K562 (cell line): ENCODE data around the gene APLF. TPM values are rescaled to one million over a fixed set of nuclear protein-coding genes. Genes with fewer than 3 reads are reported as not detected.

ENCODE experiments used
- ATAC-seq: fragments of 200-7000 bp; cut with Tn5 transposase; 3 replicates; pipeline ENCODE4 v1.9.1; 2020; ENCODE audit warnings: moderate library complexity
- BruUV-seq: library from RNA; stranded (reverse); fragments of 400-500 nt; replicated peaks from 2 replicates; lab custom pipeline; 2021; lab: Mats Ljungman, UMichigan
- CTCF ChIA-PET: fragments of 300-600 bp; formaldehyde crosslinking; extraction: SDS; loops from one replicate; lab custom pipeline; 2021; ENCODE audit warnings: low intra/inter-chr PET ratio; lab: Yijun Ruan, JAX
- POLR2A ChIA-PET: fragments of 300-600, 350-650 bp; sonication (Branson Sonifier 250); formaldehyde crosslinking; extraction: SDS; loops from one replicate; lab custom pipeline; 2021; ENCODE audit warnings: antibody characterized with exemption, inconsistent platforms; lab: Yijun Ruan, JAX
- DNase-seq, 4 experiments: peaks; one replicate each; pipeline versions ENCODE4 v3.0.0 to v3.0.0-alpha.2; 2011 to 2018; ENCODE audit warnings: low spot score in 3 of 4, mixed read lengths in 3 of 4; ENCODE audit errors: extremely low read depth in 1 of 4
- FAIRE-seq: peaks from 2 replicates; lab custom pipeline; 2011; peaks lifted over from hg19 to GRCh38; lab: Jason Lieb, UNC
- H2AFZ ChIP-seq: 2 replicates; pipeline ENCODE4 v1.6.0; 2011; ENCODE audit warnings: low read depth, low read length, control low read depth, inconsistent platforms
- H3K27ac ChIP-seq: fragments of 200-600 bp; 3 replicates; pipeline ENCODE4 v1.8.0; 2011; ENCODE audit warnings: low read depth, mild to moderate bottlenecking, control low read depth, inconsistent platforms, low read length, moderate library complexity, mixed read lengths; ENCODE audit errors: extremely low read depth
- H3K27me3 ChIP-seq, 2 experiments: fragments of 300-600 bp in 1 of 2; 2 replicates in 1 of 2; 3 replicates in 1 of 2; pipeline versions ENCODE4 v1.6.0 to v1.8.0; 2011; ENCODE audit warnings: inconsistent platforms in 2 of 2, low read length in 2 of 2, mild to moderate bottlenecking in 1 of 2, mixed read lengths in 1 of 2, moderate library complexity in 1 of 2; ENCODE audit not compliant: control insufficient read depth in 2 of 2, insufficient read depth in 2 of 2
- H3K36me3 ChIP-seq: fragments of 300-600 bp; 3 replicates; pipeline ENCODE4 v1.8.0; 2011; ENCODE audit warnings: mild to moderate bottlenecking, low read length, inconsistent platforms; ENCODE audit not compliant: control insufficient read depth, insufficient read depth
- H3K4me1 ChIP-seq, 2 experiments: fragments of 200-600 bp in 1 of 2; replicated peaks in 1 of 2; 2 replicates in 1 of 2; 3 replicates in 1 of 2; pipeline versions ENCODE4 v1.5.1 to v1.8.0; 2011; ENCODE audit warnings: inconsistent platforms in 2 of 2, low read length in 2 of 2, mild to moderate bottlenecking in 1 of 2, mixed read lengths in 1 of 2, moderate library complexity in 1 of 2; ENCODE audit not compliant: control insufficient read depth in 2 of 2, insufficient read depth in 2 of 2
- H3K4me2 ChIP-seq: 2 replicates; pipeline ENCODE4 v1.6.1; 2011; ENCODE audit warnings: low read length, control low read depth, inconsistent platforms, mixed read lengths; ENCODE audit not compliant: insufficient read depth
- H3K4me3 ChIP-seq: fragments of 200-600 bp; sonication (generic), shearing (Covaris generic); 2 replicates; pipeline ENCODE4 v1.5.1; 2016; ENCODE audit warnings: control low read depth, inconsistent platforms
- H3K79me2 ChIP-seq: fragments of 200-600 bp; 3 replicates; pipeline ENCODE4 v1.8.0; 2011; ENCODE audit warnings: low read length, inconsistent platforms; ENCODE audit not compliant: control insufficient read depth, insufficient read depth
- H3K9ac ChIP-seq, 2 experiments: 2 replicates each; pipeline versions ENCODE4 v1.6.0 to v1.6.1; 2011; ENCODE audit warnings: low read depth in 2 of 2, low read length in 2 of 2, control low read depth in 1 of 2, inconsistent platforms in 1 of 2, mild to moderate bottlenecking in 1 of 2, mixed read lengths in 1 of 2; ENCODE audit not compliant: insufficient read depth in 1 of 2
- H3K9me1 ChIP-seq: one replicate; pipeline ENCODE4 v1.6.0; 2011; ENCODE audit warnings: inconsistent platforms, mild to moderate bottlenecking, low read length, moderate library complexity; ENCODE audit not compliant: control insufficient read depth, insufficient read depth
- H3K9me3 ChIP-seq: replicated peaks from 2 replicates; pipeline ENCODE4 v1.5.1; 2011; ENCODE audit warnings: low read depth, low read length, inconsistent platforms; ENCODE audit not compliant: control insufficient read depth, insufficient read depth
- H4K20me1 ChIP-seq: replicated peaks from 2 replicates; pipeline ENCODE4 v1.6.1; 2011; ENCODE audit warnings: low read length, inconsistent platforms, mixed read lengths; ENCODE audit not compliant: control insufficient read depth, insufficient read depth
- CBX1 ChIP-seq: sonication (generic); IDR thresholded peaks from 2 replicates; pipeline ENCODE4 v1.6.1; 2016; ENCODE audit warnings: antibody characterized with exemption, low read depth, mild to moderate bottlenecking
- E2F4 ChIP-seq: sonication (generic); formaldehyde crosslinking; IDR thresholded peaks from 2 replicates; pipeline ENCODE4 v1.8.0; 2022; ENCODE audit warnings: mild to moderate bottlenecking, low read depth, missing genetic modification reagents
- HMGXB4 ChIP-seq: sonication (generic); formaldehyde crosslinking; IDR thresholded peaks from 2 replicates; pipeline ENCODE4 v1.8.1; 2023; ENCODE audit warnings: mild to moderate bottlenecking, missing genetic modification reagents
- JUNB ChIP-seq: fragments of 450-650 bp; formaldehyde crosslinking; conservative IDR thresholded peaks from 2 replicates; pipeline ENCODE4 v1.4.0; 2020; ENCODE audit warnings: mild to moderate bottlenecking
- MTA1 ChIP-seq: fragments of 450-650 bp; IDR thresholded peaks from 2 replicates; pipeline ENCODE4 v1.6.1; 2017; ENCODE audit warnings: borderline replicate concordance
- NFE2L1 ChIP-seq: fragments of 450-650 bp; IDR thresholded peaks from 2 replicates; pipeline ENCODE4 v1.6.1; 2016; ENCODE audit warnings: missing genetic modification characterization, low read depth, mild to moderate bottlenecking, missing compliant biosample characterization, moderate library complexity, borderline replicate concordance
- PHF21A ChIP-seq: fragments of 450-650 bp; IDR thresholded peaks from 2 replicates; pipeline ENCODE4 v1.6.1; 2017; ENCODE audit warnings: low read depth, borderline replicate concordance
- SIRT6 ChIP-seq: IDR thresholded peaks from one replicate; pipeline ENCODE4 v1.6.1; 2012; ENCODE audit warnings: low read depth, mild to moderate bottlenecking, control low read depth, inconsistent platforms, low read length, moderate library complexity
- SMAD2 ChIP-seq: fragments of 150-350 bp; IDR thresholded peaks from 2 replicates; pipeline ENCODE4 v1.6.1; 2014; ENCODE audit warnings: low read depth, mild to moderate bottlenecking, low read length
- SPI1 ChIP-seq: IDR thresholded peaks from 2 replicates; pipeline ENCODE4 v1.6.1; 2011; ENCODE audit warnings: low read depth, low read length, control low read depth, borderline replicate concordance
- U2AF1 ChIP-seq: fragments of 200-400 bp; formaldehyde crosslinking; optimal IDR thresholded peaks from 2 replicates; pipeline ENCODE3; 2017; ENCODE audit warnings: mild to moderate bottlenecking, low read depth, low read length, moderate library complexity
- ZFX ChIP-seq: sonication (generic); formaldehyde crosslinking; IDR thresholded peaks from 2 replicates; pipeline ENCODE4 v1.8.0; 2022; ENCODE audit warnings: mild to moderate bottlenecking, missing genetic modification reagents, moderate library complexity
- ZNF23 ChIP-seq: fragments of 250-450 bp; sonication (Bioruptor Pico); IDR thresholded peaks from 2 replicates; pipeline ENCODE4 v1.4.0; 2020; ENCODE audit warnings: mild to moderate bottlenecking
- ZNF274 ChIP-seq: IDR thresholded peaks from 2 replicates; pipeline ENCODE4 v1.6.1; 2011; ENCODE audit warnings: low read depth, mild to moderate bottlenecking, low read length, moderate library complexity, borderline replicate concordance
- ZNF584 ChIP-seq: fragments of 200-800 bp; sonication (Bioruptor generic); IDR thresholded peaks from 2 replicates; pipeline ENCODE4 v1.6.1; 2016; ENCODE audit warnings: low read depth, mild to moderate bottlenecking, missing genetic modification characterization, missing compliant biosample characterization
- WGBS: fragments of 100-300 bp; shearing (Covaris generic); methylation state at CpG from one replicate; pipeline ENCODE4 v1.1.6; 2016; ENCODE audit warnings: low coverage, mixed read lengths; ENCODE audit not compliant: insufficient coverage; ENCODE audit errors: missing lambda C conversion rate; 5-methylcytosine and 5-hydroxymethylcytosine counted together
- in situ Hi-C: fragments of 300-500 bp; cut with MboI; formaldehyde crosslinking; loops from 4 replicates; pipeline ENCODE4 v1.15.0; 2018; ENCODE audit warnings: inconsistent platforms, mixed read lengths
- intact Hi-C: fragments of 100-400 bp; cut with micrococcal nuclease; formaldehyde crosslinking; loops from 2 replicates; pipeline ENCODE4 v1.14.2; 2022
- polyA plus RNA-seq, 8 experiments: library from polyadenylated mRNA; depleted of rRNA in 4 of 8; stranded (reverse) in 5 of 8; unstranded in 3 of 8; fragments of >200 nt; fragmentation: Nextera tagmentation in 2 of 8; fragmentation: Illumina TruSeq in 1 of 8; extraction: Ambion mirVana in 2 of 8; extraction: Trizol in 1 of 8; gene quantifications; 2 replicates each; pipeline versions ENCODE4 v1.2.1 to v1.2.3, GENCODE V29; 2011 to 2014; ENCODE audit warnings: inconsistent platforms in 1 of 8, missing spikeins in 1 of 8
- total RNA-seq, 7 experiments: library from RNA; depleted of rRNA in 6 of 7; stranded (reverse); fragments of >200 nt in 6 of 7; fragmentation: Illumina TruSeq in 2 of 7; extraction: Trizol in 2 of 7; gene quantifications; 2 replicates each; pipeline versions ENCODE4 v1.2.1 to v1.2.3, GENCODE V29; 2011 to 2021; ENCODE audit warnings: low replicate concordance in 1 of 7
- TF ChIP-seq, protein P1 (sequence below): fragments of 450-650 bp; formaldehyde crosslinking; IDR thresholded peaks from 2 replicates; pipeline ENCODE4 v1.4.0; 2022; ENCODE audit warnings: missing genetic modification characterization
- TF ChIP-seq, protein P2 (sequence below): fragments of 450-650 bp; formaldehyde crosslinking; conservative IDR thresholded peaks from 2 replicates; pipeline ENCODE4 v1.4.0; 2022; ENCODE audit warnings: mild to moderate bottlenecking, missing genetic modification characterization
- TF ChIP-seq, protein P3 (sequence below): sonication (generic); formaldehyde crosslinking; IDR thresholded peaks from 2 replicates; pipeline ENCODE4 v1.8.0; 2022; ENCODE audit warnings: mild to moderate bottlenecking, missing genetic modification reagents

APLF gene
- total and polyA plus RNA-seq, 9 of the 15 experiments (the other 6 are each of a cell fraction or from before 2014, with no cell fraction given) = 0.07 to 1.1 (median 0.71) TPM

GRCh38 chr2:68500649-68501048, 33.3 kb downstream of the APLF start:
- H3K9me3 ChIP-seq = no peaks in the 10 kb centered on the region; the same call in none of the 2 replicates
- intact Hi-C loops = no loop called here
- H3K79me2 ChIP-seq = no peaks in the 10 kb centered on the region
- no peak overlapping the region for H2AFZ ChIP-seq
- no peaks in the 10 kb centered on the region for H4K20me1 ChIP-seq
- DNase-seq = no peak
- no peak overlapping the region for H3K4me3 ChIP-seq
- peaks cover 0 to 2% of the 10 kb centered on the region in 2 experiments; a peak in 2 of 5 replicates for H3K4me1 ChIP-seq
- no peaks in the 10 kb centered on the region for H3K27me3 ChIP-seq
- in situ Hi-C loops = no loop called here
- no peak overlapping the region for H3K27ac ChIP-seq
- H3K9ac ChIP-seq = no peak overlapping the region
- ATAC-seq = no peak
- BruUV-seq = no TSS peak
- no peaks in the 10 kb centered on the region for H3K9me1 ChIP-seq
- no peaks in the 10 kb centered on the region for H3K36me3 ChIP-seq
- POLR2A ChIA-PET = interaction anchor here (0.7 to 0.8 kb wide), 2 partner anchors 145 to 438 kb away, joined by 3 read pairs; partner anchors contain the start of gene C1D
- CTCF ChIA-PET = no interaction called here
- 64% methylated on average over 4 of the region's 4 CpGs for WGBS
- H3K4me2 ChIP-seq = no peak overlapping the region
- no peak for FAIRE-seq
- TF ChIP-seq ZNF23 (CRISPR knock-in tag) (no peak), ZNF584 (CRISPR knock-in tag) (no peak), HMGXB4 (CRISPR knock-in tag) (no peak), MTA1 (no peak), E2F4 (no peak), NFE2L1 (no peak), JUNB (CRISPR knock-in tag) (no peak), U2AF1 (no peak), ZNF274 (no peak), SMAD2 (no peak), CBX1 (no peak), PHF21A (no peak), ZFX (CRISPR knock-in tag) (no peak), SIRT6 (no peak), SPI1 (no peak)
- TF ChIP-seq, protein P1, sequence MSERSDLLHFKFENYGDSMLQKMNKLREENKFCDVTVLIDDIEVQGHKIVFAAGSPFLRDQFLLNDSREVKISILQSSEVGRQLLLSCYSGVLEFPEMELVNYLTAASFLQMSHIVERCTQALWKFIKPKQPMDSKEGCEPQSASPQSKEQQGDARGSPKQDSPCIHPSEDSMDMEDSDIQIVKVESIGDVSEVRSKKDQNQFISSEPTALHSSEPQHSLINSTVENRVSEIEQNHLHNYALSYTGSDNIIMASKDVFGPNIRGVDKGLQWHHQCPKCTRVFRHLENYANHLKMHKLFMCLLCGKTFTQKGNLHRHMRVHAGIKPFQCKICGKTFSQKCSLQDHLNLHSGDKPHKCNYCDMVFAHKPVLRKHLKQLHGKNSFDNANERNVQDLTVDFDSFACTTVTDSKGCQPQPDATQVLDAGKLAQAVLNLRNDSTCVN (CRISPR knock-in tag) = no peak
- TF ChIP-seq, protein P2, sequence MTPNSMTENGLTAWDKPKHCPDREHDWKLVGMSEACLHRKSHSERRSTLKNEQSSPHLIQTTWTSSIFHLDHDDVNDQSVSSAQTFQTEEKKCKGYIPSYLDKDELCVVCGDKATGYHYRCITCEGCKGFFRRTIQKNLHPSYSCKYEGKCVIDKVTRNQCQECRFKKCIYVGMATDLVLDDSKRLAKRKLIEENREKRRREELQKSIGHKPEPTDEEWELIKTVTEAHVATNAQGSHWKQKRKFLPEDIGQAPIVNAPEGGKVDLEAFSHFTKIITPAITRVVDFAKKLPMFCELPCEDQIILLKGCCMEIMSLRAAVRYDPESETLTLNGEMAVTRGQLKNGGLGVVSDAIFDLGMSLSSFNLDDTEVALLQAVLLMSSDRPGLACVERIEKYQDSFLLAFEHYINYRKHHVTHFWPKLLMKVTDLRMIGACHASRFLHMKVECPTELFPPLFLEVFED (CRISPR knock-in tag) = no peak
- TF ChIP-seq, protein P3, sequence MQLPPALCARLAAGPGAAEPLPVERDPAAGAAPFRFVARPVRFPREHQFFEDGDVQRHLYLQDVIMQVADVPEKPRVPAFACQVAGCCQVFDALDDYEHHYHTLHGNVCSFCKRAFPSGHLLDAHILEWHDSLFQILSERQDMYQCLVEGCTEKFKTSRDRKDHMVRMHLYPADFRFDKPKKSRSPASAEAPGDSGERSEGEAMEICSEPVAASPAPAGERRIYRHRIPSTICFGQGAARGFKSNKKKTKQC (CRISPR knock-in tag) = no peak
